Keratinocyte (primary cell): ENCODE measurements around the gene GHRH.

ENCODE experiments used
- EZH2 ChIP-seq: IDR thresholded peaks from one replicate; pipeline ENCODE4 v1.6.1; 2012; ENCODE audit warnings: inconsistent platforms, mild to moderate bottlenecking, low read length, moderate library complexity
- TF ChIP-seq, protein P1 (sequence below), 3 experiments: IDR thresholded peaks in 1 of 3; conservative IDR thresholded peaks in 1 of 3; optimal IDR thresholded peaks in 1 of 3; 2 replicates in 2 of 3; 3 replicates in 1 of 3; pipeline versions ENCODE3 to v1.5.1; 2011; ENCODE audit warnings: low read length in 3 of 3, mild to moderate bottlenecking in 3 of 3, moderate library complexity in 2 of 3, control low read depth in 1 of 3, inconsistent platforms in 1 of 3; ENCODE audit not compliant: insufficient read depth in 2 of 3; ENCODE audit errors: extremely low read depth in 1 of 3

DNA sequence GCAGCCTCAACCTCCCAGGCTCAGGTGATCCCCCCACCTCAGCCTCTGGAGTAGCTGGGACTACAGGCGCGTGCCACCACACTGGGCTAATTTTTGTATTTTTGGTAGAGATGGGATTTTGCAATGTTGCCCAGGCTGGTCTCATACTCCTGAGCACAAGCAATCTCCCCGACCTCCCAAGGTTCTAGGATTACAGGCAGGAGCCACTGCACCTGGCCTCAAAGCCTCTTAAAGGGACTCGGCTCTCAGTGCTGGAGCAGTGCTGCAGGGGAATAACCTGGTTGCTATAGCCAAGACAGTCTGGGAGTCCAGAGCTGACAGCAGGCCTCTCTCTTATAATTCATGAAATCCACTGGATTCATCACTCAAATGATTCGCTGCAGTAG lies 17.0 kb downstream of the GHRH start:
- TF ChIP-seq, protein P1, sequence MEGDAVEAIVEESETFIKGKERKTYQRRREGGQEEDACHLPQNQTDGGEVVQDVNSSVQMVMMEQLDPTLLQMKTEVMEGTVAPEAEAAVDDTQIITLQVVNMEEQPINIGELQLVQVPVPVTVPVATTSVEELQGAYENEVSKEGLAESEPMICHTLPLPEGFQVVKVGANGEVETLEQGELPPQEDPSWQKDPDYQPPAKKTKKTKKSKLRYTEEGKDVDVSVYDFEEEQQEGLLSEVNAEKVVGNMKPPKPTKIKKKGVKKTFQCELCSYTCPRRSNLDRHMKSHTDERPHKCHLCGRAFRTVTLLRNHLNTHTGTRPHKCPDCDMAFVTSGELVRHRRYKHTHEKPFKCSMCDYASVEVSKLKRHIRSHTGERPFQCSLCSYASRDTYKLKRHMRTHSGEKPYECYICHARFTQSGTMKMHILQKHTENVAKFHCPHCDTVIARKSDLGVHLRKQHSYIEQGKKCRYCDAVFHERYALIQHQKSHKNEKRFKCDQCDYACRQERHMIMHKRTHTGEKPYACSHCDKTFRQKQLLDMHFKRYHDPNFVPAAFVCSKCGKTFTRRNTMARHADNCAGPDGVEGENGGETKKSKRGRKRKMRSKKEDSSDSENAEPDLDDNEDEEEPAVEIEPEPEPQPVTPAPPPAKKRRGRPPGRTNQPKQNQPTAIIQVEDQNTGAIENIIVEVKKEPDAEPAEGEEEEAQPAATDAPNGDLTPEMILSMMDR (optimal IDR thresholded peaks at IDR 0.05 in 1 of 3, IDR thresholded peaks at IDR 0.05 in 1 of 3, conservative IDR thresholded peaks at IDR 0.05 in 1 of 3; ENCODE audit: extremely low read depth in 1 of 3, insufficient read depth in 2 of 3, low read length in 3 of 3) = no peak
- TF ChIP-seq EZH2 = no peak
